HepG2 (cell line): ENCODE results near the gene TRPV6. TPM values are rescaled to one million over a fixed set of nuclear protein-coding genes. Genes with fewer than 3 reads are reported as not detected.

Experiments
- ATAC-seq: fragments of 200-7000 bp; cut with Tn5 transposase; 3 replicates; pipeline ENCODE4 v1.9.1; 2020; ENCODE audit warnings: mild to moderate bottlenecking, moderate library complexity
- BruUV-seq: library from RNA; stranded (reverse); fragments of 400-500 nt; replicated peaks from 2 replicates; lab custom pipeline; 2021; lab: Mats Ljungman, UMichigan
- CTCF ChIA-PET: fragments of 300-600 bp; formaldehyde crosslinking; extraction: SDS; loops from one replicate; lab custom pipeline; 2021; ENCODE audit warnings: low total read pairs, inconsistent platforms, low intra/inter-chr PET ratio; lab: Yijun Ruan, JAX
- POLR2A ChIA-PET: fragments of 350-600 bp; sonication (Branson Sonifier 250); formaldehyde crosslinking; loops from one replicate; lab custom pipeline; 2020; ENCODE audit warnings: antibody characterized with exemption, inconsistent platforms; lab: Yijun Ruan, JAX
- DNase-seq: peaks from one replicate; pipeline ENCODE4 v3.0.0-alpha.2; 2015; ENCODE audit warnings: low spot score
- FAIRE-seq: peaks from 3 replicates; lab custom pipeline; 2011; peaks lifted over from hg19 to GRCh38; lab: Jason Lieb, UNC
- H2AFZ ChIP-seq: one replicate; pipeline ENCODE4 v1.6.1; 2011; ENCODE audit warnings: low read length, inconsistent platforms
- H3K27ac ChIP-seq: fragments of 300-600 bp; 3 replicates; pipeline ENCODE4 v1.8.0; 2011; ENCODE audit warnings: mixed run types, mild to moderate bottlenecking, mixed read lengths, low read length, inconsistent platforms; ENCODE audit not compliant: insufficient read depth; ENCODE audit errors: extremely low read length
- H3K27me3 ChIP-seq, 2 experiments: fragments of 200-600 bp in 1 of 2; 2 replicates in 1 of 2; 3 replicates in 1 of 2; pipeline versions ENCODE4 v1.6.0 to v1.8.0; 2011; ENCODE audit warnings: low read length in 2 of 2, mild to moderate bottlenecking in 2 of 2, moderate library complexity in 2 of 2, inconsistent platforms in 1 of 2; ENCODE audit not compliant: insufficient read depth in 2 of 2, control insufficient read depth in 1 of 2
- H3K36me3 ChIP-seq, 2 experiments: fragments of 200-600 bp in 1 of 2; replicated peaks in 1 of 2; 2 replicates in 1 of 2; 3 replicates in 1 of 2; pipeline versions ENCODE4 v1.5.1 to v1.8.0; 2011; ENCODE audit warnings: low read length in 2 of 2, inconsistent platforms in 1 of 2; ENCODE audit not compliant: insufficient read depth in 2 of 2, control insufficient read depth in 1 of 2
- H3K4me1 ChIP-seq: 2 replicates; pipeline ENCODE4 v1.5.1; 2012; ENCODE audit warnings: low read length, inconsistent platforms; ENCODE audit not compliant: insufficient read depth
- H3K4me2 ChIP-seq: 2 replicates; pipeline ENCODE4 v1.6.0; 2011; ENCODE audit warnings: low read depth, low read length, inconsistent platforms
- H3K4me3 ChIP-seq, 3 experiments: fragments of 200-600 bp in 1 of 3; sonication (generic), shearing (Covaris generic) in 1 of 3; replicated peaks in 1 of 3; 2 replicates each; pipeline ENCODE4 v1.5.1; 2011 to 2016; ENCODE audit warnings: low read length in 3 of 3, inconsistent platforms in 2 of 3, low read depth in 2 of 3, mild to moderate bottlenecking in 2 of 3, control low read depth in 1 of 3, mixed read lengths in 1 of 3; ENCODE audit not compliant: insufficient read depth in 1 of 3
- H3K79me2 ChIP-seq: one replicate; pipeline ENCODE4 v1.6.1; 2011; ENCODE audit warnings: low read length, inconsistent platforms; ENCODE audit not compliant: insufficient read depth
- H3K9ac ChIP-seq: 2 replicates; pipeline ENCODE4 v1.6.0; 2011; ENCODE audit warnings: mild to moderate bottlenecking, low read depth, low read length, inconsistent platforms; ENCODE audit not compliant: insufficient read depth
- H3K9me3 ChIP-seq: 2 replicates; pipeline ENCODE4 v1.5.1; 2012; ENCODE audit warnings: mild to moderate bottlenecking, low read length
- H4K20me1 ChIP-seq: 2 replicates; pipeline ENCODE4 v1.6.0; 2011; ENCODE audit warnings: inconsistent platforms, mild to moderate bottlenecking, low read length, moderate library complexity; ENCODE audit not compliant: insufficient read depth
- GATAD1 ChIP-seq: IDR thresholded peaks from 2 replicates; pipeline ENCODE4 v1.6.1; 2016; ENCODE audit warnings: missing genetic modification reagents, missing compliant biosample characterization
- LCORL ChIP-seq, 2 experiments: fragments of 450-650 bp in 1 of 2; sonication (generic) in 1 of 2; formaldehyde crosslinking in 1 of 2; IDR thresholded peaks; 2 replicates each; pipeline versions ENCODE4 v1.5.0 to v1.6.1; 2017 to 2020; ENCODE audit warnings: antibody characterized with exemption in 1 of 2, missing genetic modification reagents in 1 of 2
- MIXL1 ChIP-seq: IDR thresholded peaks from 2 replicates; pipeline ENCODE4 v1.6.1; 2016
- MZF1 ChIP-seq: sonication (generic); formaldehyde crosslinking; IDR thresholded peaks from 2 replicates; pipeline ENCODE4 v1.8.1; 2023; ENCODE audit warnings: mild to moderate bottlenecking, missing genetic modification reagents, borderline replicate concordance
- NPAS2 ChIP-seq: sonication (generic); formaldehyde crosslinking; IDR thresholded peaks from 2 replicates; pipeline ENCODE4 v1.8.0; 2022; ENCODE audit warnings: mild to moderate bottlenecking, missing genetic modification reagents, borderline replicate concordance
- RBFOX2 ChIP-seq: fragments of 200-400 bp; formaldehyde crosslinking; IDR thresholded peaks from 2 replicates; pipeline ENCODE4 v1.6.1; 2017; ENCODE audit warnings: low read depth, mild to moderate bottlenecking, low read length
- RFX3 ChIP-seq: IDR thresholded peaks from 2 replicates; pipeline ENCODE4 v1.6.1; 2016; ENCODE audit warnings: missing biosample characterization, missing genetic modification reagents
- XBP1 ChIP-seq: sonication (generic); formaldehyde crosslinking; IDR thresholded peaks from 2 replicates; pipeline ENCODE4 v1.5.0; 2020; ENCODE audit warnings: missing genetic modification reagents
- ZFP1 ChIP-seq: IDR thresholded peaks from 2 replicates; pipeline ENCODE4 v1.6.1; 2016
- ZNF563 ChIP-seq: sonication (generic); formaldehyde crosslinking; IDR thresholded peaks from 2 replicates; pipeline ENCODE4 v1.8.0; 2022; ENCODE audit warnings: mild to moderate bottlenecking, moderate library complexity, missing genetic modification reagents
- WGBS: methylation state at CpG from one replicate; pipeline ENCODE4 v1.1.6; 2017; ENCODE audit warnings: low lambda C conversion rate; 5-methylcytosine and 5-hydroxymethylcytosine counted together
- in situ Hi-C: cut with HindIII; loops from 2 replicates; pipeline ENCODE4 v1.10.0; 2017; ENCODE audit warnings: low pct_unique_long_range_greater_than_20kb; ENCODE audit not compliant: extremely low pct_ligation_motif_present
- intact Hi-C: fragments of 100-400 bp; cut with micrococcal nuclease; formaldehyde crosslinking; loops from one replicate; pipeline ENCODE4 v1.10.0; 2022; ENCODE audit not compliant: unreplicated experiment
- polyA plus RNA-seq, 8 experiments: library from polyadenylated mRNA; depleted of rRNA in 3 of 8; stranded (reverse) in 7 of 8; unstranded in 1 of 8; fragments of >200 nt; fragmentation: Illumina TruSeq in 4 of 8; extraction: Trizol in 4 of 8; gene quantifications; 2 replicates each; pipeline versions ENCODE4 v1.2.1 to v1.2.3, GENCODE V29; 2011 to 2016; ENCODE audit warnings: low read depth in 4 of 8, missing spikeins in 1 of 8, mixed read lengths in 1 of 8; ENCODE audit not compliant: insufficient read depth in 1 of 8
- total RNA-seq, 5 experiments: library from RNA; depleted of rRNA; stranded (reverse); fragments of >200 nt; fragmentation: Illumina TruSeq; extraction: Trizol; gene quantifications; 2 replicates each; pipeline ENCODE4 v1.2.3, GENCODE V29; 2016; ENCODE audit warnings: low read depth in 1 of 5

TRPV6 gene
- total and polyA plus RNA-seq, 2 of the 13 experiments (the other 11 are each of a cell fraction or from before 2014, with no cell fraction given): not detected

- no peak for TF ChIP-seq XBP1 (CRISPR knock-in tag)
- TF ChIP-seq ZNF563 (CRISPR knock-in tag): no peak
- TF ChIP-seq RFX3 (CRISPR knock-in tag): no peak
- no peak for TF ChIP-seq MIXL1 (CRISPR knock-in tag)
- TF ChIP-seq ZFP1: no peak
- no peak for TF ChIP-seq GATAD1 (CRISPR knock-in tag)
- no peak for TF ChIP-seq MZF1 (CRISPR knock-in tag)
- TF ChIP-seq LCORL (IDR thresholded peaks at IDR 0.05): no peak
- TF ChIP-seq LCORL (CRISPR knock-in tag; IDR thresholded peaks at IDR 0.05): no peak
- no peak for TF ChIP-seq NPAS2 (CRISPR knock-in tag)
Measured at GRCh38 chr7:142913566-142913965, 28.0 kb upstream of the TRPV6 start (continued).

- Histone ChIP-seq H3K4me1 (no peaks in the 10 kb centered on the region), H3K27ac (no peak overlapping the region), H3K4me3 (no peak overlapping the region), H3K27me3 (0 out of 5 replicates have a peak, but pooled peaks cover 0 to 1% of the 10 kb centered on the region in 2 experiments), H4K20me1 (no peaks in the 10 kb centered on the region), H2AFZ (no peak overlapping the region), H3K36me3 (no peaks in the 10 kb centered on the region), H3K79me2 (no peaks in the 10 kb centered on the region), H3K9ac (no peak overlapping the region), H3K9me3 (no peaks in the 10 kb centered on the region), H3K4me2 (no peak overlapping the region)
- POLR2A ChIA-PET: no interaction called here
- ATAC-seq (no peak), FAIRE-seq (no peak), DNase-seq (no peak)
- in situ Hi-C loops (no loop called here), intact Hi-C loops (no loop called here)
- no peak for TF ChIP-seq RBFOX2
- BruUV-seq: no TSS peak
- CTCF ChIA-PET: no interaction called here
- 0% methylated on average over 3 of the region's 3 CpGs for WGBS
Measured at GRCh38 chr7:142913051-142913450, 27.5 kb upstream of the TRPV6 start.
